ENCODE results near the gene ROS1. TPM values are rescaled to one million over a fixed set of nuclear protein-coding genes. Genes with fewer than 3 reads are reported as not detected.

ROS1 gene
- total RNA-seq, 1 experiment from 2014 or later: not detected

- H3K27me3 ChIP-seq (ENCODE audit: insufficient read depth, low read length): no peaks in the 10 kb centered on the region
- WGBS (ENCODE audit: extremely low coverage, insufficient read length, low lambda C conversion rate): no CpG with 5 or more reads among the region's 3 CpGs
Observed at GRCh38 chr6:117423754-117424153, 2.0 kb downstream of the ROS1 start.

More at GRCh38 chr6:117423754-117424153, 2.0 kb downstream of the ROS1 start:
- no peak overlapping the region for H4K5ac ChIP-seq (ENCODE audit: insufficient read length, low read depth, low read length)
- no peak overlapping the region for H3T11ph ChIP-seq (ENCODE audit: low read length)
- no peaks in the 10 kb centered on the region for H3K79me1 ChIP-seq (ENCODE audit: insufficient read depth, low read depth, low read length, poor library complexity, severe bottlenecking)
- H4K20me1 ChIP-seq (ENCODE audit: control insufficient read depth, insufficient read depth, insufficient read length): no peaks in the 10 kb centered on the region
- H3K56ac ChIP-seq (ENCODE audit: insufficient read length, low read depth, low read length): no peak overlapping the region
- H3K79me2 ChIP-seq (ENCODE audit: insufficient read depth, low read length): no peaks in the 10 kb centered on the region
- Mint-ChIP-seq H3K36me3 (ENCODE audit: insufficient read depth in 1 of 3, low read depth in 3 of 3) (no peaks in the 10 kb centered on the region), H3K27ac (no peak overlapping the region; a peak in 1 of 7 replicates), H3K4me1 (no peaks in the 10 kb centered on the region), H3K9me3 (no peaks in the 10 kb centered on the region), H3K4me3 (no peak overlapping the region), H3K27me3 (ENCODE audit: low read depth) (no peaks in the 10 kb centered on the region)
- H2BK12ac ChIP-seq (ENCODE audit: insufficient read length, low read depth, low read length): no peak overlapping the region
- H3K4me1 ChIP-seq (ENCODE audit: insufficient read depth, low read length): no peaks in the 10 kb centered on the region
- no peaks in the 10 kb centered on the region for H3K9me3 ChIP-seq (ENCODE audit: control insufficient read depth, low read depth, low read length)
- H2BK15ac ChIP-seq (ENCODE audit: low read depth, low read length): no peak overlapping the region
- no peak overlapping the region for H3K23ac ChIP-seq (ENCODE audit: insufficient read length, low read depth, low read length)
- H3K18ac ChIP-seq (ENCODE audit: insufficient read length, low read depth, low read length): no peak overlapping the region
- H2BK20ac ChIP-seq (ENCODE audit: low read depth, low read length, poor library complexity, severe bottlenecking): no peak overlapping the region
- H2AFZ ChIP-seq (ENCODE audit: low read length): no peak overlapping the region
- H3K14ac ChIP-seq (ENCODE audit: insufficient read depth, low read length): no peak overlapping the region
- TF ChIP-seq CTCF (conservative IDR thresholded peaks at IDR 0.05): no peak
- H3K23me2 ChIP-seq (ENCODE audit: insufficient read length, low read depth, low read length, poor library complexity, severe bottlenecking): no peaks in the 10 kb centered on the region
- no peak overlapping the region for H4K8ac ChIP-seq (replicated peaks; ENCODE audit: insufficient read length, low read depth, low read length)
- no peak overlapping the region for H2AK5ac ChIP-seq (ENCODE audit: insufficient read length, low read length)
- H3K9ac ChIP-seq (ENCODE audit: extremely low read depth, insufficient read length, low read length): no peak overlapping the region
- H3K27ac ChIP-seq (ENCODE audit: insufficient read length, low read depth, low read length): no peak overlapping the region
- no peak overlapping the region for H2BK120ac ChIP-seq (ENCODE audit: low read depth, low read length, poor library complexity, severe bottlenecking)
- H4K91ac ChIP-seq (ENCODE audit: insufficient read length, low read depth, low read length): no peak overlapping the region
- no peak for DNase-seq
- H3K4ac ChIP-seq (ENCODE audit: low read depth, low read length): no peak overlapping the region
- no peak overlapping the region for H2BK5ac ChIP-seq (ENCODE audit: insufficient read length, low read length)
- H3K4me2 ChIP-seq (ENCODE audit: insufficient read depth, insufficient read length, low read length): no peak overlapping the region
